PC-9 (cell line): ENCODE results near the gene EXOC2. TPM values are rescaled to one million over a fixed set of nuclear protein-coding genes. Genes with fewer than 3 reads are reported as not detected.

Source experiments
- BruUV-seq: library from RNA; stranded (reverse); fragments of 400-500 nt; replicated peaks from 2 replicates; lab custom pipeline; 2021; lab: Mats Ljungman, UMichigan
- CTCF ChIA-PET: fragments of 300-600 bp; sonication (Branson Sonifier 250); formaldehyde crosslinking; loops from one replicate; lab custom pipeline; 2022; ENCODE audit warnings: antibody characterized with exemption; lab: Charles Lee
- POLR2A ChIA-PET: fragments of 300-600 bp; sonication (Branson Sonifier 250); formaldehyde crosslinking; loops from one replicate; lab custom pipeline; 2022; ENCODE audit warnings: antibody characterized with exemption; ENCODE audit not compliant: unreplicated experiment; lab: Charles Lee
- DNase-seq, 2 experiments: peaks; one replicate each; pipeline versions ENCODE4 v3.0.0 to v3.0.0-alpha.2; 2015 to 2022; ENCODE audit warnings: mixed read lengths in 1 of 2
- H2AFZ ChIP-seq: fragments of 200-600 bp; sonication (generic); 2 replicates; pipeline ENCODE4 v1.8.1; 2017; ENCODE audit warnings: antibody characterized with exemption
- H3F3A ChIP-seq: fragments of 200-600 bp; sonication (generic); 2 replicates; pipeline ENCODE4 v1.8.1; 2017; ENCODE audit warnings: antibody characterized with exemption, mild to moderate bottlenecking, low read depth; ENCODE audit not compliant: insufficient read depth
- H3K27ac ChIP-seq: fragments of 200-600 bp; sonication (generic); 2 replicates; pipeline ENCODE4 v1.6.1; 2016; ENCODE audit warnings: mixed run types
- H3K27me3 ChIP-seq: fragments of 200-600 bp; sonication (generic); 2 replicates; pipeline ENCODE4 v1.6.1; 2016; ENCODE audit warnings: low read depth, mixed run types; ENCODE audit not compliant: insufficient read depth
- H3K36me3 ChIP-seq: fragments of 200-600 bp; sonication (generic); 2 replicates; pipeline ENCODE4 v1.6.1; 2016; ENCODE audit warnings: low read depth, mixed run types
- H3K4me1 ChIP-seq: fragments of 200-600 bp; sonication (generic); replicated peaks from 2 replicates; pipeline ENCODE4 v1.6.1; 2016; ENCODE audit warnings: mixed run types; ENCODE audit not compliant: insufficient read depth
- H3K4me2 ChIP-seq: fragments of 200-600 bp; sonication (generic); 2 replicates; pipeline ENCODE4 v1.6.1; 2017; ENCODE audit warnings: mixed run types
- H3K4me3 ChIP-seq: fragments of 200-600 bp; sonication (generic); 2 replicates; pipeline ENCODE4 v1.6.1; 2016; ENCODE audit warnings: mixed run types
- H3K79me2 ChIP-seq: fragments of 200-600 bp; sonication (generic); 2 replicates; pipeline ENCODE4 v1.6.1; 2017; ENCODE audit warnings: low read depth, mixed run types
- H3K9me2 ChIP-seq: fragments of 200-600 bp; sonication (generic); 2 replicates; pipeline ENCODE4 v1.8.1; 2017; ENCODE audit warnings: mild to moderate bottlenecking; ENCODE audit not compliant: insufficient read depth
- H3K9me3 ChIP-seq: fragments of 200-600 bp; sonication (generic); 2 replicates; pipeline ENCODE4 v1.8.1; 2016; ENCODE audit warnings: low read depth; ENCODE audit not compliant: insufficient read depth
- H4K20me1 ChIP-seq: fragments of 200-600 bp; sonication (generic); 2 replicates; pipeline ENCODE4 v1.8.1; 2017; ENCODE audit not compliant: insufficient read depth
- EZH2 ChIP-seq: fragments of 200-600 bp; sonication (generic); IDR thresholded peaks from 2 replicates; pipeline ENCODE4 v1.8.0; 2017; ENCODE audit warnings: antibody characterized with exemption, low read depth
- intact Hi-C: fragments of 100-400 bp; cut with micrococcal nuclease; formaldehyde crosslinking; loops from one replicate; pipeline ENCODE4 v1.10.0; 2022; ENCODE audit not compliant: unreplicated experiment
- total RNA-seq: library from RNA; stranded (reverse); gene quantifications from 2 replicates; pipeline ENCODE4 v1.2.3, GENCODE V29; 2021
- TF ChIP-seq, protein P1 (sequence below): fragments of 200-600 bp; sonication (generic); conservative IDR thresholded peaks from 2 replicates; pipeline ENCODE4 v1.6.1; 2017; ENCODE audit warnings: mixed run types, antibody characterized with exemption, mild to moderate bottlenecking, moderate library complexity

The EXOC2 gene
- total RNA-seq, 1 experiment from 2014 or later, result 28.2 TPM

DNA sequence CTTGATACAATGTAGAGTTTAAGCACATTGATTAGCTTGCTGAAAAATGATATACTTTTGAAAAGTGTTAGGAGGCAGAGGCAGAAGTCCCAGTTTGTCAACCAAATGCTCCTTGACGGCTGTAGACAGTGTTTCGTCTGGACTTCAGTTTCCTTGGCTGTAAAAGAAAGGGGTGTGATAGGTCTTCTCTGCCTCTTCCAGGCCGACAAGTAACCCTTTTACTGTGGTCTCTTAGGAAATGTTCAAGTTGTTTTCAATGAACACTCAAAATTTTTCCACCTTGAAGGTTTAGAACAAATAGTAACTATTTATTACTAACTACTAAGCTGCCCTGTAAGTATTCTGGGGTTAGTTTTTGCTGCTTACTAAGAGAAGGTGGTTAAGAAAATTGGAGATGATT is 179.0 kb downstream of the EXOC2 start:
- no peak overlapping the region for H3K4me2 ChIP-seq
- ChIA-PET CTCF (no interaction called here), POLR2A (no interaction called here)
- H3K27me3 ChIP-seq, result no peaks in the 10 kb centered on the region
- DNase-seq, result no peak
- intact Hi-C loops, result no loop called here
- no peaks in the 10 kb centered on the region for H3K79me2 ChIP-seq
- H2AFZ ChIP-seq, result no peak overlapping the region
- H3K4me3 ChIP-seq, result no peak overlapping the region
- no TSS peak for BruUV-seq
- H3K27ac ChIP-seq, result no peak overlapping the region
- H3F3A ChIP-seq, result no peaks in the 10 kb centered on the region
- no peaks in the 10 kb centered on the region for H4K20me1 ChIP-seq
- TF ChIP-seq EZH2, result no peak
- TF ChIP-seq, protein P1, sequence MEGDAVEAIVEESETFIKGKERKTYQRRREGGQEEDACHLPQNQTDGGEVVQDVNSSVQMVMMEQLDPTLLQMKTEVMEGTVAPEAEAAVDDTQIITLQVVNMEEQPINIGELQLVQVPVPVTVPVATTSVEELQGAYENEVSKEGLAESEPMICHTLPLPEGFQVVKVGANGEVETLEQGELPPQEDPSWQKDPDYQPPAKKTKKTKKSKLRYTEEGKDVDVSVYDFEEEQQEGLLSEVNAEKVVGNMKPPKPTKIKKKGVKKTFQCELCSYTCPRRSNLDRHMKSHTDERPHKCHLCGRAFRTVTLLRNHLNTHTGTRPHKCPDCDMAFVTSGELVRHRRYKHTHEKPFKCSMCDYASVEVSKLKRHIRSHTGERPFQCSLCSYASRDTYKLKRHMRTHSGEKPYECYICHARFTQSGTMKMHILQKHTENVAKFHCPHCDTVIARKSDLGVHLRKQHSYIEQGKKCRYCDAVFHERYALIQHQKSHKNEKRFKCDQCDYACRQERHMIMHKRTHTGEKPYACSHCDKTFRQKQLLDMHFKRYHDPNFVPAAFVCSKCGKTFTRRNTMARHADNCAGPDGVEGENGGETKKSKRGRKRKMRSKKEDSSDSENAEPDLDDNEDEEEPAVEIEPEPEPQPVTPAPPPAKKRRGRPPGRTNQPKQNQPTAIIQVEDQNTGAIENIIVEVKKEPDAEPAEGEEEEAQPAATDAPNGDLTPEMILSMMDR, result no peak
- H3K4me1 ChIP-seq, result no peaks in the 10 kb centered on the region
- H3K36me3 ChIP-seq, result no peaks in the 10 kb centered on the region
- H3K9me2 ChIP-seq, result no peaks in the 10 kb centered on the region
- H3K9me3 ChIP-seq, result no peaks in the 10 kb centered on the region

DNA sequence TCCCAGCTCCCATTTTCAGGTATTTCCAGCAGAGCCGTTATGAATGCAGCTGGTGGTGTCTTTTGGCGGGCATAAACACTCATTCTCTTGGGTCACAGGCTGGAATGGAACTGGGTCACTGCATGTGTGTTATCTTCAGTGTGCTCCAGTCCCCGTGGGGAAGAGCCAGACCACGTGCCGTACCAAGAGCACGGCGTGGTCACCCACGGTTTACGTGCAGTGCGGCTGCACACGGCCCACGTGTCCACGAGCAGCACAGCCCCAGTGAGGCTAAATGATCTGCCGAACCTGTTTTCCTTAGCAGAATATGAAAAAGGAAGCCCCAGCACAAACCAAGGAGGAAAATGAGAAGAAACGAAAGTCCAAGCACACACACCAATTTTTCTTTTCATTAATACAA is 179.9 kb downstream of the EXOC2 start:
- H3K79me2 ChIP-seq, result no peaks in the 10 kb centered on the region
- H3K9me2 ChIP-seq, result no peaks in the 10 kb centered on the region
- H3K27me3 ChIP-seq, result no peaks in the 10 kb centered on the region
- no peak overlapping the region for H3K4me3 ChIP-seq
- H3F3A ChIP-seq, result no peaks in the 10 kb centered on the region
- H3K9me3 ChIP-seq, result no peaks in the 10 kb centered on the region
- no peaks in the 10 kb centered on the region for H3K4me1 ChIP-seq
- no peak overlapping the region for H2AFZ ChIP-seq
- H4K20me1 ChIP-seq, result no peaks in the 10 kb centered on the region
- POLR2A ChIA-PET, result no interaction called here
- BruUV-seq, result no TSS peak
- CTCF ChIA-PET, result no interaction called here
- H3K4me2 ChIP-seq, result no peak overlapping the region
- H3K36me3 ChIP-seq, result no peaks in the 10 kb centered on the region
- TF ChIP-seq EZH2, result no peak
- TF ChIP-seq, protein P1, result no peak
- H3K27ac ChIP-seq, result no peak overlapping the region
- intact Hi-C loops, result no loop called here
- no peak for DNase-seq

DNA sequence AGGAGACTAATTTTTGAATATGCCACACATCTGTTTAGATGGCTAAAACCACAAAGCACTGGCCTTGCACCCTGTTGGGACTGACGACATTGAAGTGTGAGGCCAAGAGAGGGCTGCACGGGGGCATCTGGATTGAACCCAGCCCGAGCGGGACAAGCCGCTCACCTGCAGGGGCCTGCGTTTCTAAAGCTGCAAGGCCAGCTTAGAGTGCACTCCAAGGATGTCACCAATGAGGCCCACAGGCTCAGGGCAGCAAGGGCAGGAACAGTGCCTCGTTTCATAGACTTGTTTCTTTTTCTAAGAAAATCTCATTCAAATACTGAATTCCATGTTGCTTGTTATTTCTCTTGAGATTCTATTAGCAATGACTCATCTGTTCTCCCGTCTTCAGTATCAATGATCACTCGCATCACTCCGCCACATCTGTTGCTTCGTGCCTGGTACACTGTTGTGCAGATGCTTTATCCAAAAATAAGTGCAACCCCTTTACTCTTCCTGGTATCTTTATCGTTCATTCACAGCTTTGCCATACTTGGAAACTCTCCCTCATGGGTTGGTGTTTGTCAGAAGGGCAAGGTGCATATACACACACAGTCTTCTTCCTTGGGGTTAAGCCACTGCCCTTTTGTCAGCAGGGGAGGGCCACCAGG is 181.3 kb downstream of the EXOC2 start:
- H3K36me3 ChIP-seq, result no peaks in the 10 kb centered on the region
- no peak overlapping the region for H3K4me2 ChIP-seq
- DNase-seq, result no peak
- no peak for TF ChIP-seq EZH2
- TF ChIP-seq, protein P1, result no peak
- CTCF ChIA-PET, result no interaction called here
- no peak overlapping the region for H2AFZ ChIP-seq
- intact Hi-C loops, result no loop called here
- no TSS peak for BruUV-seq
- no peaks in the 10 kb centered on the region for H3K9me3 ChIP-seq
- no peaks in the 10 kb centered on the region for H3K9me2 ChIP-seq
- no peaks in the 10 kb centered on the region for H4K20me1 ChIP-seq
- H3K4me1 ChIP-seq, result no peaks in the 10 kb centered on the region
- H3K4me3 ChIP-seq, result no peak overlapping the region
- no peaks in the 10 kb centered on the region for H3F3A ChIP-seq
- no peaks in the 10 kb centered on the region for H3K79me2 ChIP-seq
- H3K27ac ChIP-seq, result no peak overlapping the region
- no peaks in the 10 kb centered on the region for H3K27me3 ChIP-seq
- POLR2A ChIA-PET, result no interaction called here
